Measurements from ENCODE around the gene BDNF. TPM values are rescaled to one million over a fixed set of nuclear protein-coding genes. Genes with fewer than 3 reads are reported as not detected.
"Not testable (repeated sequence)": the region's sequence is repeated elsewhere in the genome, so short reads cannot be mapped to it uniquely, and the experiment has no call there.

The BDNF gene
- total RNA-seq, 1 donor from 2014 or later = 0.22 TPM

DNA sequence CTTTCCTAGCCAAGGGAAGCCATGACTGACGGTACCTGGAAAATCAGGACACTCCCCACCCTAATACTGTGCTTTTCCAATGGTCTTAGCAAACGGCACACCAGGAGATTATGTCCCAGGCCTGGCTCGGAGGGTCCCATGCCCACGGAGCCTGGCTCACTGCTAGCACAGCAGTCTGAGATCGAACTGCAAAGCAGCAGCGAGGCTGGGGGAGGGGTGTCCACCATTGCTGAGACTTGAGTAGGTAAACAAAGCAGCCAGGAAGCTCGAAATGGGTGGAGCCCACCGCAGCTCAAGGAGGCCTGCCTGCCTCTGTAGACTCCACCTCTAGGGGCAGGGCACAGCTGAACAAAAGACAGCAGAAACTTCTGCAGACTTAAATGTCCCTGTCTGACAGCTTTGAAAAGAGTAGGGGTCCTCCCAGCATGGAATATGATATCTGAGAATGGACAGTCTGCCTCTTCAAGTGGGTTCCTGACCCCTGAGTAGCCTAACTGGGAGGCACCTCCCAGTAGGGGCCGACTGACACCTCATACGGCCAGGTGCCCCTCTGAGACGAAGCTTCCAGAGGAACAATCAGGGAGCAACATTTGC, 34.6 kb downstream of the BDNF start:
- DNase-seq (ENCODE audit: low spot score) = not testable (repeated sequence)

- DNase-seq (ENCODE audit: low spot score) = no peak
Measured at GRCh38 chr11:27663326-27663725, 36.9 kb downstream of the BDNF start.

GRCh38 chr11:27660171-27660570, 40.1 kb downstream of the BDNF start:
- no peak for DNase-seq (ENCODE audit: low spot score)

- no peak for DNase-seq (ENCODE audit: low spot score)
Measured at GRCh38 chr11:27658535-27659236, 41.6 kb downstream of the BDNF start.

GRCh38 chr11:27656806-27657483, 43.3 kb downstream of the BDNF start:
- no peak for DNase-seq (ENCODE audit: low spot score)

DNA sequence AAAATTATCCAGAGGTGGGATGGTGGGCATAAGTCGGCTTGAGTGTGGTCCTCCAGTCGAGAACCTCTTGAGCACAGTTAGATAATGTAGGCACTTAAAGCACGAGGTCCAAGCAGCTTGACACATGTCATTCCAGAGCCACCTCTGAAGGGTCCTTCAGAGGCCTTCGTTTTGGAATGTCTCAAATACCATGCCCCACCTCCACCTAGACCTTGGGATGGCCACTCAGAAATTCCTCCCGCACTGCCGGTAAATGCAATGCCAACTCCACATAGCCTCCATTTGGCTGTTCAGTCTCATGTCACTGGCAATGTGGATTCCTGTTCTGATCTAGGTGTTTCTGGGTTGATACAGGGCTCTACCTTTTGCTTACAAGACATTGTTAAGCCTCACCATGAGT, 43.9 kb downstream of the BDNF start:
- DNase-seq (ENCODE audit: low spot score) = no peak

DNA sequence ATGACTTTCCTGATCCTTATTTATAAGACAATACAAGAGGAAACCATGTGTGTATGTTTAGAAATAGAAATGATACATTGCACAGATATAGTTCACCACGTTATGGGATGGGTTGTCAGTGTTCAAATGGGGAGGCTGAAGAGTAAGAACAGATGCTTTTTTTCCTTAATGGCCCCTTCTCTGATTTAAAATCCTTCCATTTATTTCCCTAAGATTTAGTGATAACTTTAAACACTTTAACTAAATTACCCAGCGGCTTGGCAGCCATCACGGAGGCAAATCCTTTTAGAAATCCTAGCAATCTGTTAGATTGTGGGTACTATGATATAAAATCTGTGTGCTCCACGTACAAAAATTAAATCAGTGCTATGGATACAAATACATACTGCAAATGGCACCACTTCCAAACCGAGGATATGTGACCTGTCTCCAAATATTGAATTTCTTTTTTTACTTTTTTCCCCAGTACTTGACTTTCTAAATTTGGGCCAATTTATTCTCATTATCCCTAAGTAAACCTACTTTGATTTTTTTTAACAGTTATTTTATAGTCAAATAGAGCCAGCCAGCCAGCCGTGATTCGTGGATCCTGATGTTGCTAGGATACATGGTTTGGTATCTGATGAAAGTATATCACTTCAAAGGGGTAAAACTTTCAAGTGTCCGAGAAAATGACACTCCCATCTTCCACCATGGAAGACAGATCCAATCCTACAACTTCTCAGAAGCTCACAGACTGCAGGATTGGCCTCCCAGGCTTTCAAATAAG, 46.1 kb downstream of the BDNF start:
- no peak for DNase-seq (ENCODE audit: low spot score)

DNA sequence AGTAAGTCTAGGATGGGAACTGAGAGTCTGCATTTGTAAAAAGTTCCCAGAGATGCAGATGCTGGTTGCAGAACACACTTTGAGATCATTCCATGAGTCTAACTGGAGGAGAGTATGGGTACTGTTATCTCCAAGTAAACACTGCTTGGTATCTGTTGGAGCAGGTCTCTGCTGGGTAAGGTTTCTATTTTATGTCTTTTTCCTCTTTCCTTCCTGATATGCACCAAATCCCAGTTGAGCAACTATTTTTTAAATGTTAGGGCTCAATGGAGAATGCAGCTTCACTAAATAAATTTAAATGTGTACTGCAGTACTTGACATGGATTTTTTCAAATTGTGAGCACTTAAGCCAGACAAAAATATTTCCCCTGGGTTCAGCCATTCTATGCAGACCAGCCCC, 48.5 kb downstream of the BDNF start:
- no peak for DNase-seq (ENCODE audit: low spot score)

GRCh38 chr11:27650988-27651387, 49.3 kb downstream of the BDNF start:
- DNase-seq (ENCODE audit: low spot score) = no peak

DNA sequence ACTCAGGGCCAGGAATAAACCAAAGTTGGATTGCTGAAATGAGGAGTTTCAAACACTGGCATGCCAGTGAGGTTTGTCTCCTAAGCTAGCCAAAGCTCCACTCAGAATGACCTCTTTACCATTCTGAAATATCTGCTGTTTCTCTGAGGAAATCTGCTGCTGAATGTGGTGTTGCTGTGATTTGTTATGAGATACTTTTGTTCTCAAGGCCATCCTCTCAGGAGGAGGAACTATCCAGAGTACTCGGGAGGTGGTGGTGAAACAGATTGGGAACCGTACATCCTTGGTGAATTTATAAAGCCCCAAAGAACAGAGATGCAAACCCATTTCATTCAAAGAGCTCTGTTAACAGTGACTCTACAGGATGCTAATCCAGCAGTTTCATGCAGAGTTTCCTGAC, 50.5 kb downstream of the BDNF start:
- DNase-seq (ENCODE audit: low spot score) = no peak

DNA sequence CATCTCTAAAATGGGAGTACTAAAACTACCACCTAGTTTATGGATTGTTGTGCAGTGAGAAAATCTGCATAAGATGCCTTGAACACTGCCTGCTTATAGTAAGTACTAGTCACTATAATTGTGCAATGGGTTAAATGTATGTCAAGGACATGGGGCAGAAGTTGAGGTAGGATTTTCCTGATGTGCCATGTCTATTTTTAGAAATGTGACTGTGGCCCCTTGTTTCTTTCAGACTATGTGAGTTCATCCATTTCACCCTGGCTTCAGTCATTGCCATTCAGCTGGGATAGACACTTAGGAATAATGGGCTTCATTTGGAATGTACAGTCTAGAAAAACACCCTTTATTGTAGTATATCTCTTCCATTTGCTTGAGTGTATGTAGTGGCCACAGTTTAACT, 51.4 kb downstream of the BDNF start:
- no peak for DNase-seq (ENCODE audit: low spot score)

DNA sequence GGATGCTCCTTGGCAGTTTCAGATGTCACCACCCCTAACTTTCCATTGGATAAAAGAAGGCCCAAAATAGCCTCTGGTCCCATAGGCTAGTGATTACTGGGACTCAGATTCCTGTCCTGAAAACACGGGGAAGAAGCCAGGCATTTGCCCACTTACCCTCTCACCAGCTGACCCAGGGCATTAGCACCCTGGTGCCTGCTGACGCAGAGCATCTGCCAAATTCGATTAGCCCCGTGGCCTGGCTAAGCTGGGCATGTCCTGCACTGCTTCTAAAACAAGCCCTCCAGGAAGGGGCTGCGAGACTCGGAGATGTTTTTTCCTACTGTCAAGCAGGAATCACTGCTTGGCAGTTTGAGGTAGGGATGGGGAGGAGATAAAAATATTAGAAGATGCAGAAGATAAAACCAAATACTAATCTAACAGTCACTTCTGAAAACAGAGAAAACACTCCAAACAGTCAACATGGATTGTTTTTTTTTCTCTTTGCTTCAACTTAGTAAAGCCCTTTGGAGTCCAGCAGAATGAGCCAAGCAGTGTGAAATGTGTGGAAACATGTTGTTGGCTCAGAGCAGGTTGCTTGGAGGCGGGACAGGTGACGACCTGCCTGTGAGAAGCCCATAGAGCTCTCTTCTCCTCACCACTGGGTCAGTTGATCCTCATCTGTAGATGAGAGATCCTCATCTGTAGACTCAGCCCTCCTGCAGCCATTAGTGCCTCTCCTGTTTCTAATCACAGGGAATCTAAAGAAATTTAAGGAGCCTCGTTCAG, 54.0 kb downstream of the BDNF start:
- DNase-seq (ENCODE audit: low spot score) = no peak

DNA sequence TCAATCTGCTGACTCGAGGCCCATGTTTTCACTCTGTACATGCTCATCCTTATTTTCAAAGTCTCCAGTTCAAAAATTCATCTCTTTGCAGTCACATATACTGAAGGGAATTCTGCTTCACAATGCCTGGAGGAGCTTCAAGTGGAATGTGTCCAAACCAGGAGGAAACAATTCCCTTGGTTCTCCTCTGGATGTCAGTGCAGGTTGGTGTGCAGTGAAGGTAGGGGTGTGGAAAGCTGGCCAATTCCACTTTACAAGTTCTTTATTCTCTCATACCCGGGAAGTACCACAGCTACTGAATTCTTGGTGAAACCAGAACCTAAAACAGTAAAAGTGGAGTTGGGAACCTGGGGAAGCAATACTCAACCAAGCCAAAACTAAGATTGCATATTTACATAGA, 57.3 kb downstream of the BDNF start:
- DNase-seq (ENCODE audit: low spot score) = no peak

- DNase-seq (ENCODE audit: low spot score) = no peak
Measured at GRCh38 chr11:27640954-27641353, 59.3 kb downstream of the BDNF start.

DNA sequence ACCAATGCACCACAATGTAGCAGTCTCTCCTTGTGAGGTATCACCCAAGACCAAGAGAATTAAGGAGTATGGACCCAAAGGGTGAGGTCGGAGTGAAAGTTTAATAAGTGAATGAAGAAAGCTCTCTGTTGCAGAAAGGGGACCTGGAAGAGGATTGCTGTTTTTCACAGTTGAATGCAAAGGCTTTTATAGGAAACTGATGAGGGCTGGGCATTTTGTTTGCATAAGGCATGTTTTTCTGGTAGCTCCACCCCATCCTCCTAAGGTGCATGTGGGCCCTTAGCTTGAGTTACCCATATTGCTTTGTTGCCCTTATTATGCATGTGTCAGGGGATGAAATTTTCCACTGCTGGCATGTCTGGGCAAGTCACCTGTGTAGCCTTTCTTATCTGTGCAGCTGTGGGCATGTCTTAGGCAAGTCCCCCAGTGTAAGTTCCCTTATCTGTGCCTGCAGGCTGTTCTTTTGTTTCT, 64.7 kb downstream of the BDNF start:
- no peak for DNase-seq (ENCODE audit: low spot score)

- not testable (repeated sequence) for DNase-seq (ENCODE audit: low spot score)
Measured at GRCh38 chr11:27634776-27635175, 65.5 kb downstream of the BDNF start.

DNA sequence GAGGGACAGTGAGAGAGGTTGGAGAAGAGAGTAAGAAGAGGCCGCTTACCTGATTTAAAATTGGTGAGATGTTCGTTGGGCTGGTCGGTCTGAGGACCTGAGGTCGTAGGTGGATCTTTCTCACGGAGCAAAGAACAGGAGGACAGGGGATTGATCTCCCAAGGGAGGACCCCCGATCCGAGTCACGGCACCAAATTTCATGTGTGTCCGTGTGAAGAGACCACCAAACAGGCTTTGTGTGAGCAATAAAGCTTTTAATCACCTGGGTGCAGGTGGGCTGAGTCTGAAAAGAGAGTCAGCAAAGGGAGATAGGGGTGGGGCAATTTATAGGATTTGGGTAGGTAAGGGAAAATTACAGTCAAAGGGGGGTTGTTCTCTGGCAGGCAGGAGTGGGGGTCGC, 66.0 kb downstream of the BDNF start:
- not testable (repeated sequence) for DNase-seq (ENCODE audit: low spot score)

DNA sequence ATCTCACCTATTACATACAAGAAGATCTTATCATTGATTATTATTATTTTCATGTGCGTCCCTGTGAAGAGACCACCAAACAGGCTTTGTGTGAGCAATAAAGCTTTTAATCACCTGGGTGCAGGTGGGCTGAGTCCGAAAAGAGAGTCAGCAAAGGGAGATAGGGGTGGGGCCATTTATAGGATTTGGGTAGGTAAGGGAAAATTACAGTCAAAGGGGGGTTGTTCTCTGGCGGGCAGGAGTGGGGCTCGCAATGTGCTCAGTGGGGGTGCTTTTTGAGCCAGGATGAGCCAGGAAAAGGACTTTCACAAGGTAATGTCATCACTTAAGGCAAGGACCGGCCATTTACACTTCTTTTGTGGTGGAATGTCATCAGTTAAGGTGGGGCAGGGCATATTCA, 71.2 kb downstream of the BDNF start:
- DNase-seq (ENCODE audit: low spot score) = not testable (repeated sequence)

- DNase-seq (ENCODE audit: low spot score) = no peak
Measured at GRCh38 chr11:27627979-27628378, 72.3 kb downstream of the BDNF start.

- no peak for DNase-seq (ENCODE audit: low spot score)
Measured at GRCh38 chr11:27626938-27627586, 73.2 kb downstream of the BDNF start.

All from mesenteric fat pad (tissue), 1 donor.